H1 (cell line): ENCODE measurements around the gene ZBTB48. TPM values are rescaled to one million over a fixed set of nuclear protein-coding genes. Genes with fewer than 3 reads are reported as not detected.

Source experiments
- ATF3 ChIP-seq: IDR thresholded peaks from 2 replicates; pipeline ENCODE4 v1.6.1; 2011; ENCODE audit warnings: low read depth, mild to moderate bottlenecking, low read length; ENCODE audit not compliant: insufficient read depth
- CTCF ChIP-seq, 3 experiments: IDR thresholded peaks; 1 replicate in 2 of 3; 2 replicates in 1 of 3; pipeline versions ENCODE4 v1.5.1 to v1.6.1; 2011; ENCODE audit warnings: low read length in 3 of 3, mild to moderate bottlenecking in 3 of 3, inconsistent platforms in 2 of 3, low read depth in 1 of 3, moderate library complexity in 1 of 3; ENCODE audit not compliant: insufficient read depth in 1 of 3; ENCODE audit errors: control extremely low read depth in 1 of 3
- POLR2AphosphoS5 ChIP-seq: IDR thresholded peaks from 2 replicates; pipeline ENCODE4 v1.6.1; 2011; ENCODE audit warnings: low read depth, low read length
- RFX5 ChIP-seq: IDR thresholded peaks from 2 replicates; pipeline ENCODE4 v1.6.1; 2011; ENCODE audit warnings: low read depth, low read length, improper control_type of control experiment, borderline replicate concordance
- polyA plus RNA-seq, 7 experiments: library from polyadenylated mRNA; depleted of rRNA in 3 of 7; stranded (reverse) in 5 of 7; unstranded in 2 of 7; fragments of >200 nt in 5 of 7; fragments of 200-250 nt in 2 of 7; gene quantifications; 1 replicate in 5 of 7; 2 replicates in 1 of 7; 4 replicates in 1 of 7; pipeline versions ENCODE4 v1.2.1 to v1.2.3, GENCODE V29; 2011 to 2013; ENCODE audit warnings: missing spikeins in 2 of 7, mixed read lengths in 2 of 7
- total RNA-seq: library from RNA; stranded (reverse); fragmentation: NEBNext Ultra II Directional; extraction: Animal tissue kit (Norgen Biotek cat#: 25700); gene quantifications from 2 replicates; pipeline ENCODE4 v1.2.1, GENCODE V29; 2021

Gene ZBTB48
- total and polyA plus RNA-seq, 2 of the 8 experiments (the other 6 are each of a cell fraction or from before 2014, with no cell fraction given): 28.2 to 28.8 TPM

GRCh38 chr1:6634371-6635052 lies 54.7 kb downstream of the ZBTB48 start (continued):
- TF ChIP-seq CTCF (IDR thresholded peaks at IDR 0.05; ENCODE audit: control extremely low read depth in 1 of 3, insufficient read depth in 1 of 3, low read depth in 1 of 3, low read length in 3 of 3): peak; percentile 53 to 68 (median 58)
- no peak for TF ChIP-seq RFX5
- TF ChIP-seq POLR2AphosphoS5: peak; percentile 60
- no peak for TF ChIP-seq ATF3
